Measurements from ENCODE around the gene MAST4. TPM values are rescaled to one million over a fixed set of nuclear protein-coding genes. Genes with fewer than 3 reads are reported as not detected.

MAST4 gene
- total and polyA plus RNA-seq, 2 of the 13 experiments (the other 11 are each of a cell fraction or from before 2014, with no cell fraction given): 3.4 to 3.7 TPM

GRCh38 chr5:67102708-67103107 is 506.5 kb downstream of the MAST4 start:
- TF ChIP-seq ZNF180 (CRISPR knock-in tag; IDR thresholded peaks at IDR 0.05; ENCODE audit: borderline replicate concordance, low read depth): no peak
- in situ Hi-C loops (cut with HindIII; ENCODE audit: extremely low pct_ligation_motif_present, low pct_unique_long_range_greater_than_20kb) (no loop called here), intact Hi-C loops (cut with micrococcal nuclease; ENCODE audit: unreplicated experiment) (no loop called here)
- Histone ChIP-seq H3K9me3 (ENCODE audit: low read length) (no peaks in the 10 kb centered on the region), H3K79me2 (ENCODE audit: insufficient read depth, low read length) (peaks cover 10% of the 10 kb centered on the region), H3K27me3 (ENCODE audit: control insufficient read depth in 1 of 2, insufficient read depth in 2 of 2, low read length in 2 of 2) (no peaks in the 10 kb centered on the region), H3K4me1 (ENCODE audit: insufficient read depth, low read length) (peaks cover 13% of the 10 kb centered on the region), H4K20me1 (ENCODE audit: insufficient read depth, low read length) (no peaks in the 10 kb centered on the region), H3K36me3 (replicated peaks in 1 of 2; ENCODE audit: control insufficient read depth in 1 of 2, insufficient read depth in 2 of 2, low read length in 2 of 2) (peaks cover 9 to 43% of the 10 kb centered on the region in 2 experiments), H3K4me3 (replicated peaks in 1 of 3; ENCODE audit: insufficient read depth in 1 of 3, low read depth in 2 of 3, low read length in 3 of 3) (no peak overlapping the region), H3K4me2 (ENCODE audit: low read depth, low read length) (no peak overlapping the region), H2AFZ (ENCODE audit: low read length) (no peak overlapping the region), H3K9ac (ENCODE audit: insufficient read depth, low read depth, low read length) (no peak overlapping the region), H3K27ac (ENCODE audit: extremely low read length, insufficient read depth, low read length) (no peak overlapping the region)
- ChIA-PET CTCF (ENCODE audit: low intra/inter-chr PET ratio, low total read pairs) (no interaction called here), POLR2A (no interaction called here)
- ATAC-seq (no peak), DNase-seq (ENCODE audit: low spot score) (no peak), FAIRE-seq (no peak)
- WGBS (ENCODE audit: low lambda C conversion rate): 82% methylated on average over 3 of the region's 4 CpGs
- BruUV-seq (replicated peaks): no TSS peak

GRCh38 chr5:67104859-67105258 is 508.7 kb downstream of the MAST4 start:
- WGBS (ENCODE audit: low lambda C conversion rate): 96% methylated on average over 1 of the region's 1 CpG
- Histone ChIP-seq H2AFZ (ENCODE audit: low read length) (no peak overlapping the region), H3K4me1 (ENCODE audit: insufficient read depth, low read length) (no peaks in the 10 kb centered on the region), H3K4me2 (ENCODE audit: low read depth, low read length) (no peak overlapping the region), H4K20me1 (ENCODE audit: insufficient read depth, low read length) (no peaks in the 10 kb centered on the region), H3K79me2 (ENCODE audit: insufficient read depth, low read length) (no peaks in the 10 kb centered on the region), H3K9ac (ENCODE audit: insufficient read depth, low read depth, low read length) (no peak overlapping the region), H3K27ac (ENCODE audit: extremely low read length, insufficient read depth, low read length) (no peak overlapping the region), H3K36me3 (replicated peaks in 1 of 2; ENCODE audit: control insufficient read depth in 1 of 2, insufficient read depth in 2 of 2, low read length in 2 of 2) (peaks cover 9 to 43% of the 10 kb centered on the region in 2 experiments), H3K4me3 (replicated peaks in 1 of 3; ENCODE audit: insufficient read depth in 1 of 3, low read depth in 2 of 3, low read length in 3 of 3) (no peak overlapping the region), H3K9me3 (ENCODE audit: low read length) (no peaks in the 10 kb centered on the region), H3K27me3 (ENCODE audit: control insufficient read depth in 1 of 2, insufficient read depth in 2 of 2, low read length in 2 of 2) (no peaks in the 10 kb centered on the region)
- DNase-seq (ENCODE audit: low spot score) (no peak), FAIRE-seq (no peak), ATAC-seq (no peak)
- ChIA-PET POLR2A (no interaction called here), CTCF (ENCODE audit: low intra/inter-chr PET ratio, low total read pairs) (no interaction called here)
- in situ Hi-C loops (cut with HindIII; ENCODE audit: extremely low pct_ligation_motif_present, low pct_unique_long_range_greater_than_20kb) (no loop called here), intact Hi-C loops (cut with micrococcal nuclease; ENCODE audit: unreplicated experiment) (no loop called here)
- no TSS peak for BruUV-seq (replicated peaks)
- TF ChIP-seq MZF1 (CRISPR knock-in tag; IDR thresholded peaks at IDR 0.05; ENCODE audit: borderline replicate concordance): no peak
- TF ChIP-seq DZIP1 (CRISPR knock-in tag; IDR thresholded peaks at IDR 0.05): no peak
- TF ChIP-seq ZSCAN5A (CRISPR knock-in tag; IDR thresholded peaks at IDR 0.05; ENCODE audit: borderline replicate concordance): no peak
- TF ChIP-seq THYN1 (CRISPR knock-in tag; IDR thresholded peaks at IDR 0.05; ENCODE audit: borderline replicate concordance, low read depth): no peak
- TF ChIP-seq NPAS2 (CRISPR knock-in tag; IDR thresholded peaks at IDR 0.05; ENCODE audit: borderline replicate concordance): no peak
- no peak for TF ChIP-seq MXD4 (CRISPR knock-in tag; IDR thresholded peaks at IDR 0.05)
- TF ChIP-seq MIER2 (CRISPR knock-in tag; IDR thresholded peaks at IDR 0.05): no peak
- no peak for TF ChIP-seq ATM (IDR thresholded peaks at IDR 0.05; ENCODE audit: borderline replicate concordance)
- no peak for TF ChIP-seq ZBTB7A (CRISPR knock-in tag; IDR thresholded peaks at IDR 0.05)
- TF ChIP-seq TBX2 (CRISPR knock-in tag; IDR thresholded peaks at IDR 0.05; ENCODE audit: borderline replicate concordance): no peak
- no peak for TF ChIP-seq ZBTB44 (CRISPR knock-in tag; IDR thresholded peaks at IDR 0.05)

All from HepG2 (cell line).